Kasumi-1 (cell line): ENCODE data around the gene CAVIN3.
A peak's percentile ranks its signal among the peaks of the same experiment; 100 is the strongest.

ENCODE experiments used
- DNase-seq, 2 experiments: peaks; one replicate each; lab custom pipeline; 2025; lab: John Stamatoyannopoulos, UW

Gene CAVIN3, protein sequence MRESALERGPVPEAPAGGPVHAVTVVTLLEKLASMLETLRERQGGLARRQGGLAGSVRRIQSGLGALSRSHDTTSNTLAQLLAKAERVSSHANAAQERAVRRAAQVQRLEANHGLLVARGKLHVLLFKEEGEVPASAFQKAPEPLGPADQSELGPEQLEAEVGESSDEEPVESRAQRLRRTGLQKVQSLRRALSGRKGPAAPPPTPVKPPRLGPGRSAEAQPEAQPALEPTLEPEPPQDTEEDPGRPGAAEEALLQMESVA

DNA sequence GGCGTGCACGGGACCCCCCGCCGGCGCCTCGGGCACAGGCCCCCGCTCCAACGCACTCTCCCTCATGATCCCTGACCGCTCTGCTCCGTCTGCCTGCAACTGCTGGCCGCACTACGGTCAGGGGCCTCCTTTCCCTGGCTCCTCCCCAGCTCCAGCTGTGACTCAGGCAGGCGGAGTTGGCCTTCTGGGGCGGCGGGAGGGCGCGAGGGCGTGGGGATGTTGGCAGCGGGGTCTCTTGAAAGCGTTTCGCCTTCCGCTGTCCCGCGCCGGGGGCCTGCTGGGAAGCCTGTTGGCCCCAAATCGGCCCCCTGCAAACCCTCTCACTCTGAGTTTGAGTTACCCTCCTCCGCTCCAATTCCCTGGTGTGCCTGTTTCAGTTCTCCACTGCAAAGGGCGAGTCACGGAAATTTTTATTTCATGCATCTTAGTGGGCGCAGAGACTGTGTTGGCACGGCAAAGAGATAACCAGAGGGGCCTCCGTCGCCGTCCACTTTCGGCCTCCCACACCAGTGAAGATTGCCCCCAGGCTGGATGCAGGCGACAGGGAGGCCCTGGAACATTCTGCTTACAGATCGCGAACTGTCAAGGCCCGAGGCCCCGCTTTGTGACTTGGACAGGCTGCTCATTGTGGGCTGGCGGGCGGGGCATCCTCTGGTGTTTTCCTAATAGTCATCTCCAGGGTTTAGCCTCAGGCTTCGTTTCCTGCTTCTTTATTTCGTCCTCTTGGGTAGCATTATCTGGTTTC lies at the start of gene CAVIN3:
Gene CAVIN3 (minus strand): TSS at position 91 of the 745 bp plus-strand sequence. CDS start 25 bp downstream, at position 66.
- no peak for DNase-seq

DNA sequence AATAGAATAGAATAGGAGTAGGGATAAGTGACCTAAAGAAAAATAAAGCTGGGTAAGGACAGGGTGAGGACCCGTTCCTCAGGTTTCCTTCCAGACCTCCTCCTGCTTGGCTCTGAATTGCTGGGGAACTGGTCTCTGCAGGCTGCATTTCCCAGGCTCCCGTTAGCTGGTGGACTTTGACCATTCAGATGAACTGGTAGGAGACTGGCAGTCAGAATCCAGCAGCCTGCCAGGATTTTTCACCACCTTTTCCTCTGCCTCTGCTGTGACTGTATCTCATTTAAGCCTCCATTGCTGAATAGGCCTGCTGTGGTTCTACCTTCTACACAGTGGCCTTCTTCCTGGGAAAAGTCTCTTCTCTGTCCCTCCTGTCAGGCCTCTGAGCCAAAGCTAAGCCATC lies 45.4 kb upstream of the CAVIN3 start:
- no peak for DNase-seq

DNA sequence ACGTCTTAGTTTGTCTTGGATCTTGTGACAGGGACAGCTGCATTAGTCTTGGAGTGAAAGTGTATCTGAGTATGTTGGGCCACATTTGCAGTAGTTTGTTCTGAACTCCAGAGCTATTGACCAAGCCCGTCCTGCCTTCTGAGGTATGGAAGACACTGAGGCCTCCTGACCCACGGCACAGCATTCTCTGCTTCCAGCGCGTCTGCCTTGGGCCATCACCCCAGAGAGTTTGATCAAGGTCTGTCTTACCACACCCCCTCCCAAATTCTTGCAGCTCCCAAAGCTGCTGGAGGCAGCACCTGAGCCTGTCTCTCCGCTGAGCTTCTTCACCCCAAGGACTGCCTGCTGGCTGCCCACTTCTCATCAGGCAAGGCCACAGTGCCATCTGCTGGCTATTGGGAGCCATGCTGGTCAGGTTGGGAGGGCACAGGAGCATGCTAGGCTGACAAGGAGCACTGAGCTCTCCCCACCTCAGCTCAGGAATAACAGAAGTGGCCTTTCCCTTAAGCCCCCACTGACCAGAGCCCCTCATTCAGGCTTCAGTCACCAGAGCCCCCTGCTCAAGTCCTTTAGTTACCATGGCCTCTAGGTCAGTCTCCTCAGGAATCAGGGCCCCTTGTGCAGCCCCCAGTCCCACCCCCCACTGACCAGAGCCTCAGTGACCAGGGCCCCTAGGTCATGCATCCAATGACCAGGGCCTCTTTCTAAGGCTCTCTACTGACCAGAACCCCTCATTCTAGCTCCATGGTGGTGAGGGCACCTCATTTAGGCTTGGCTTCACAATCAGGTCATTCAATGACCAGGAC lies 42.8 kb upstream of the CAVIN3 start:
- peak; percentile 64 to 80 for DNase-seq

DNA sequence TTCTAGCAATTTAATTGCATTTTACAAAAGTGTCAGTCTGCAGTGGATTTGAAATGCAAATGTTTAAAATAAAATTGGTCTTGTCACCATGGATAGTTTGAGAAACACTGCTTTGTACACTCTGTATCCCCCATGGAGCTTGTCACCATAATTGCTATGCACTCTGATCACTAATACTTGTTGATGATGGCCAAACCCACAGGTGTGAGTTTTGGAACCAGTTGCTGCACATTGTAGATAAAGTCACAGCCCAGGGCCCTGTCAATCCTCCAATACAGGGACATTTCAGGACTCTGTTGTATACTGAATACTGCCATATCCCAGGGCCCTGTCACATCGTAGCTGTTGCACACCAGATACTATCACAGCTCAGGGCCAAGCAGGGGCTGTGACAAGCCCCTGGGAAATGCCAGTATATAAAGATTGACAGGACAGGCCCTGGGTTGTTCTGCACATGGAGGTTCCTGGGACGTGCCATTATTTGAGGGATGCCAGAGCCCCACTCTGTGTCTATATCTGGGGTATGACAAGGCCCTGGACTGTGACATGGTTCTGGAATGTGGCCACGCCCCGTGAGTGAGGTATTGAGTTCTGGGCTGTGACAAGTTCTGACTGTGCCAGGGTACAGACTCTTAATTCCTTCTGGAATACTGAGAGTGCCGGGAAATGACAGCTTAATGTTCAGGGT lies 42.0 kb upstream of the CAVIN3 start:
- DNase-seq: no peak

DNA sequence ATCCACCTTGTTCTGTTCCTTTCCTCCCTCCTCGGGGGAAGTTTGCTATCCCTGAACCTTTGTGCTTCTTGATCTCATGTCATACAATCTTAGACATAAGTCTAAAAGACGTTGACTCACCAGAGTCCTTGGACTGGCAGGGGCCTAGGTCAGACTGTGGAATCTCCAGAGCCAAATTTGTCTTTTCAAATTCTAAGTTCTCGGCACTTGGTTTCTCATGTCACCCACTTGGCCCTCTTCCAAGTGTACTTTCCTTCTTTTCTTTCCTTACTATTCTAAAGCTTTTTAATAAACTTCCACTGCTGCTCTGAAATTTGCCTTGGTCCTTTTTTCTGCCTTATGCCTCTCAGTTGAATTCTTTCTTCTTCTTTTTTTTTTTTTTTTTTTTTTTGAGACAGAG lies 39.9 kb upstream of the CAVIN3 start:
- DNase-seq: no peak

DNA sequence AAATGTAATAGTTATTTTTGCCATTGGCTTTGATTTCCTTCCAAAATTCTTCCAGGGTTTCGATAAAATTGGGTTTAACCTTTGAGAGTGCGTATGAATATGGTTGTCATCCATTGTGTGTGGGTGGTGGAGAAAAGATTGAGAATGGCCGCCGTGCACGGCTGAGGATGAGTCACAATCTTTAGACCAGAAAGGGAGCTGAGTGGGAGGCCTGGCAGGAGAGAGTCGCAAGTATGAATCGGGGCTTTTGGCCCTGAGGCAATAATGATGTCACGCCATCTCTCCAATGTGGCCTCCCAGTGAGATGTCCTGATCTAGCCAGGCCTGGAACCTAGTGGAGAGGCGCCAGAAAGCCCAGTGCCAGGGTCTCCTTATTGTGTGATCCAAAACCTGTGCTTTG lies 36.9 kb upstream of the CAVIN3 start:
- no peak for DNase-seq

DNA sequence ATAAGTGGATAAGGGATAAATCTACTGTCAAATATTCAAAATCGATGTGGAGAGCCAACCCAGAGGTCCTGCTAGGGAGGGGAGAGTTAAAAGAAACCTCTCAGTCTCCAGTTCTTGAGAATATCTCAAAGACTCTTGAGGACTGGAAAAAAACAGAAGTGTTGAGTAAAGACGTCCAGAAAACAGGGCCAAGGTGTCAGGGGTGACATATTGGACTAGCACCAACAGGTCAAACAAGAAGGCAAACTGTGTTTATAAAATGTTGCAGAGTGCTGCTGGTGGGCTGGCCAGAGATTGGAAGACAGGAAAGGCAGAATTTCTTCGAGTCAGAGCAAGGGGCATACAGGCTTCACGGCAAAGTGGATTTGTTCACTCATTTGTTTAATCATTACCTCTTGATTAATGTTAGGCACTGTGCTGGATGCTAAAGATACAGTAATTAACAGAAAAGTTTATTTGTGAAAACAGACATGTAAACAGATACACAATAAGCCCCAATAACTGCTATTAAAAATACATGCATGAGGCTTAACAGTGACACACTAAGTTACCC lies 36.3 kb upstream of the CAVIN3 start:
- DNase-seq: no peak

DNA sequence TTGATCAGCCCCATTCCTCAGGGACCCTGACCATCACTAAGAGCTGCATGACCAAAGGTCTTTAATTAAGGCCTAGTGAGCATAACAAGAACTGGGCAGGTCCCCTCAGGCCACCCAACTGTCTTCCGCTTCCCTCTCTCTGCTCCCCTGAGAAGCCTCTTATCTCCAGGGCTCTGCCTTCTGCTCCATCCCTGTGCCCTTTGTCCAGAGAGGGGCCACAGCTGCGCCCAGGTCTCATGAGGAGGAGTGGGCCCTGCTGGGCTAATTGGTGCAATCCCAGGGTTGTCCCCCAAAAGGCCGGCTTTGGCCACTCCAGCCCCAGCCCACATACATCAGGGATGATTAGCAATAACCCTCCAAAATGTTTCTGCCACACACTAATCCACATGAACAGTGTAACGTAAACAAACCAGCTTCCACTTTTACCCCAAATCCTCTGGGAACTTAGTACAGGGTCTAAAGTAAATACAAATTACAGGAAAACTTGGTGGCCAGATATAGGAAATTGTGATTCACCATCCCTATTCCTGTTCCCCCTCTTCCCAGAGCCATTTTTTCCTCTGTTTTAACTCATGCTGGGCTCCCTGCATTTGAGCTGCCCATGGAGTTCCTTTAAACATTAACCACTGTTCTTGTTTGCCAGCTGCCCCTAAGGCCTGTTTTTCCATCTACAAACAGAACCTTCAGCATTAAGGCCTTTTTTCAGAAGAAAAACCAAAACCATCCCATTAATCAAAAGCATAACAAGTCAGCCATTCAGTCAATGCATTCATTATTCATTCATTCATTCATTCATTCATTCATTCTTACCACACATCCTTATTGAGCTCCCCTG lies 34.6 kb upstream of the CAVIN3 start:
- no peak for DNase-seq

DNA sequence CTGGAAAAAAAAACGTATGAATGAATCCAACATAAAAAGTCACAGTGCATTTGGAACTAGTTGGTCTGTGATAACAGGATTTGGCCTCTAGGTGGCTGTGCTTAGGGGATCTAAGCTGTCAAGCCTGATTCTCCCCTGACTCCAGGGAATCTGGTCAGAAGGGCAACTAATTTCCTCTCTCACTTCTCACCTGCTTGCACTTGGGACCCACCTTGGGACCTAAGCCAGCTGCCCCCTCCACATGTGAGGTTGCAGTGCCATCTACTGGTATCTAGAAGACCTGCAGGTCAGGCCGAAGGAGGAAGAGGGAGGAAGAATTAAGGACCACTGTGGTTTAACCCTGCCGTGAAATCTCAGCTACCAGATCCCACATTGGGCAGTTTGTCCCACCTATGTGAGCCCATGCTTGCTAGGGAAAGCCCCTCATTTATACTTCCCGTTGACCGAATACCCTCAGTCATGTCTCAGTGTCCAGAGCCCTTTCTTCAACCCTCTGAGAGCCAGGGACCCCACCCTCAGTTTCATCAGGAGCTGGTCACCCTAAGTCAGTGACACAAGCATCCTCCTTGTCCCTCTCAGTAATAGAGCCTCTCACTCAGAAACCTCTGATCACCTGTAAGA lies 33.2 kb upstream of the CAVIN3 start:
- DNase-seq: peak; percentile 25 to 60

DNA sequence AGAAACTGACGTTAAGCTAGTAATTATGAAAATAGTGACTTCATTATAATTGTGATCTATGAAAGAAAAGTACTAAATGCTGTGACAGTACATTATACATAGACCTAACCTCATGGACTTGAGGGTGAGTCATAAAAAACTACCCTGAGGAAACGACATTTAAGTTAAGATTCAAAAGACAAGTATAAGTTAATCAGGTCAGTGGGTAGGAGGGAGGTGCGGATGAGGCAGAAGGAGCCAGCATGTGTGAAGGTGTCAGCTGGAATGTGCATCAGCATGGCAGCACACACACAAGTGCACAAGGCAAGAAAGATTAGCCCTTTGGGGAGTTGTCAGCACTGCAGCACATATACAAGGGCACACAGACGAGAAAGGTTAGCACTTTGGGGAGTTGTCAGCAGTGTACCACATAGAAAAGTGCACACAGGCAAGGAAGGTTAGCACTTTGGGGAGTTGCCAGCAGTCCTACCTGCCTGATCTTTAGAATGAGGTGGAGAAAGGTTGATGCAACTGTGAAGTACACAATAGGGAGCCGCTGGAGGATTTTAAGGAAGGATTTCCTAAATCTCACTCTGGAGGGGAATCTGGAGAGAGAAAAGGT lies 31.6 kb upstream of the CAVIN3 start:
- DNase-seq: no peak

DNA sequence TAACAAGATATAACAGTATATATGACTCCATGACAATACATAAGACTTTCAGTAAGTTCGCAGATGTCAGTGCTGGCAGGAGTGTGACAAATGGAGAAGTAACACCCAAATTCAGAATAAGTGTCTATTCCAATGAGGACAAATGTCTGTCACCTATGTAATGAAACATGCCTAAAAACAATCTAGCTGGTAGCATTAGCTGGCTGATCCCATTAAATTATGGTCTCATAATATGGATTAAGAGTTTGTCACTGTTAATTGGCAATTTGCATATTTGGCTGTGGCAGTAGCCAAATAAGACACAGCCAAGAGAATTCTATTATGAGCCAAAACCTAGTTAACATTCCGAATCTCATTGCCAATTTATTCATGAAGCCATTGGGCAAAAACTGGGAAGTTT lies 30.2 kb upstream of the CAVIN3 start:
- no peak for DNase-seq

DNA sequence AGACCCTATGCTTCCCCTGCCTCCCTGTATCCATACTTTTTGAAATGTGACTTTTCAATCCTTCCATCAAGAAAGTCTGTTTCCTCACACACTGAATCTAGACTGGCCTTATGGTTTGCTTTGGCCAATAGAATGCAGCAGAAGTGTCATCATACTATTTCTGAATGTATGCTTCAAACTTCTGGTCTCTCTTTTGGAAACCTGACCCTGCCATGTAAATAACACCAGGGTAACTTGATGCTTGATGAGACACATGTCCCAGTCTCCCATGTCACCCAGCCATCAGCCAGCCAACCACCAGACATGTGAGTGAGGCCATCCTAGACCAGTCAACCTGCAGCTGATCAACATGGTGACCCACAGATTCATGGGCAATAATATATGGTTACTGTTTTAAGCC lies 29.7 kb upstream of the CAVIN3 start:
- no peak for DNase-seq

DNA sequence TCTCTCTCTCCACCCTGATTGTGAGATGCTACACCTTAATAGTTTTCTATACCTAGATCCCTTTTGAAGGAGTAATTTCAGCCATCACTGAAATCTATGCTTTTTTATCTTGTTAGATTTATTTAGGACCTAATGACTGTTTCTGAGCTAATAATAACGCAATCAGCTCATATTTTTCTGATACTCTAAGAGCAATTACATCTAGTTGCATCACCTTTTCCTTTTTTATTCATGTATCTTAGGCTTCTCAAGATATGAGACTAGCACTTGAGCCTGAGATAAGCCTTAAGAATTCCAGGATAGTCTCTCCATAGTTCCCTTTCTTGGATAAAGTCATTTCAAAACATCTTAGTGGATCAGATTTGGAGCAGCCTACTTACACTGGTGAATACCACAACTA lies 25.1 kb upstream of the CAVIN3 start:
- no peak for DNase-seq

DNA sequence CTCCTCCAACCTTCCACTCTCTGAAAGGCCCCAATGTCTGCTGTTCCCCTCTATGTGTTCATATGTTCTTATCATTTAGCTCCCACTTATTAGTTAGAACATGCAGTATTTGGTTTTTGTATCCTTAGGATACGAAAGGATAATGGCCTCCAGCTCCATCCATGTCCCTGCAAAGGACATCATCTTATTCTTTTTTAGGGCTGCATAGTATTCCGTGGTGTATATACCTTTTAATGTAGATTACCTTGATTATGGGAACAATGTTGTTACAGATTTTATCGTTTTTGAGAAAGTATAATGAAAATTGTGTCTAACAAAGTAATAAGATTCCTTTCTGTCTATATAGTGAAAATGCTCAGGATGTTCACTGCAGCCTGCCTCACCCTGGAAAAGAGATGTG lies 16.0 kb upstream of the CAVIN3 start:
- no peak for DNase-seq

DNA sequence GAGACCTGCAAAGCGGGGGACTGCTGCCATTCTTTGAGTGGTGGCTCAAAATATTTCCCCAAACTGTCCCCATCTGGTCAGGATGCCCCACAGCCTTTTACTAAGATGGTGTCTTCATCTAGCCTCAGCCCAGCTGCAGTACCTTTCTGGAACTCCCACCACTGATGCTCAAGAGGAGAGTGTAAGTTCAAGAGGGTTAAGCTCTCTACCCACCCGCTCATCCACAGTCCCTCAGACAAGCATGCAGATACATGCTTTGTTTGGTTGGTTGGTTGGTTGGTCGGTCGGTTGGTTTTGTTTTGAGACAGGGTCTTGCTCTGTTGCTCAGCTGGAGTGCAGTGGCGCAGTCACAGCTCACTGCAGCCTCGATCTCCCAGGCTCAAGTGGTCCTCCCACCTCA lies 14.5 kb upstream of the CAVIN3 start:
- no peak for DNase-seq

DNA sequence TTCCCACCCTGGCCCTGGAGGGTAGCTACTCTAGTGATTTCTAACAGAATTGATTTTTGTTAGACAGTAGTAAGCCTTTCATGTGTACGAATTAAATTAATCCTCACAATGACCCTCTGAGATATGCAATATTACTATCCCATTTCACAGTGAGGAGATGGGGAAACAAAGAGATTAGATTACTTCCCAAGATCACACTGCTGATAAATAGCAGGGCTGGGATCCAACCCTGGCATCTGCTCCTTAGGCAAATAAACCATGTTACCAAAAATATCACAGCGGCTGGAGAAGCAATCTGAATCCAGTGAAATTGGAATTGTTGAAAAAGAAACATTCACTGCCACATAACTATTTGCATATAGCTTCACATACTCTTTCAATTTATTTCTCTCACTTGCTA lies 12.8 kb upstream of the CAVIN3 start:
- DNase-seq: no peak

DNA sequence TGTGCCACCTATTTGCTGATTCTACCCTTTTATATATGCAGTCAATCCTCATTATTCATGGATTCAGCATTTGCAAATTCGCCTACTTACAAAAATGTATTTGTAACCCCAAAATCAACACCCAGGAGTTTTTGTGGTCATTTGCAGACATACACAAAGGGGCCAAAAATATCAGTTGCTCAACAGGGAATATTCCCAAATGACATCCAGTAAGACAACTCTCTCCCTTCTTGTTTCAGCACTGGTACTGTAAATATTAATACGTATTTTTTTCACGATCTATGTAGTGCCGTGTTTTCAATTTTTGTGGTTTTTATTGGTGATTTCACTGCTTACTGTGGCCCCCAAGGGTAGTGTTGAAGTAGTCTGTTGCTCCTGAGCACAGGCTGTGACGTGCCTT lies 11.8 kb upstream of the CAVIN3 start:
- no peak for DNase-seq

DNA sequence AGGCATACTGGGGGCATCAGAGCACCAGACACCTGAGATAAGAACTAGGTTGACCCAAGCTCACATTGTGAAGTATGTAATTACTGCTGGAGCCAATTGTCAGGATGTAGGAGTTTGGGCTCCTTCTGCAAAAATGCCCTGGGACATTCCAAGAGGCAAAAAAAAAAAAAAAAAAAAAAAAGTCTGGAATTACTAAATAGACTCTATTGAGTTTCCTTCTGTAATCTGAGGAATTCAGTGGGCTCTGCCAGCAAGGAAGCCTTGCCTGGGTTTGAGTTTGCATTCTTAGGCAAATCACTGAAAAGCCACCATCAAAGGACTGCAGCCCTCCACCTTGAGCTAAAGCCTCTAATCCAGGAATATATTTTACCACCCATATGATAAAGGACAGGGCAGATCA lies 8.0 kb upstream of the CAVIN3 start:
- DNase-seq: no peak

DNA sequence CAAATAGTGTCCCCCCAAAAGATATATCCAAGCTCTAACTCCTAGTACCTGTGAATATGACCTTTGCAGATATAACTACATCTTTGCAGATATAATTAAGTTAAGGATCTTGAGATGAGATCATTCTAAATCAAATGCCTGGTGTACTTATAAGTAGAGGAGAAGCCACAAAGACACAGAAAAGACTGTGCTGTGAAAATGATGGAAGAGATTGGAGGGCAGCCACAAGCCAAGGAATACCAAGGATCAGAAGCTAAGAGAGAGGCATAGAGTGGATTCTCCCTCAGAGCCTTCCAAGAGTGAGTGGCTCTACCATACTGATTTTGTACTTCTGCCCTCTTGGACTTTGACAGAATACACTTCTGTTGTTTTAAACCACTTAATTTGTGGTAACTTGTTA lies 7.5 kb upstream of the CAVIN3 start:
- DNase-seq: no peak

DNA sequence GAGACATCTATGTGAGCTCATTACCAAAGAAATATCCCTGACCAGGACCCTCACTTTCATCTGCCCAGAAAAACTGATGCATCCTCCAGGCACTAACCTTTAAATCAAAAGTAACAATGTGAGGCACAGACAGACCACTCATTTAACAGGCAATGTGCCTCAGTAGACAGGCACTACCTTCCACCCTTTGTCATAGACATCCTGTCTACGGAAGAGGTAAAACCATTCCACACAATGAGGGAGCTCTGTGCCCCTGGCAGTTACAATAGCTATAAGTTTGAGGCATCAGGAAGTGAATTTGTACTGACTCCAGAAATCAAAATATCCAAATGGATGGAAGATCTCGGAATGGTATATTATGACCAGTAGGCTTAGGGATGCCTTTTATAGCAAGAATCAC lies 6.7 kb upstream of the CAVIN3 start:
- no peak for DNase-seq
